SJCRH30 (cell line): Measurements from ENCODE around the gene MAPKAP1. TPM values are rescaled to one million over a fixed set of nuclear protein-coding genes. Genes with fewer than 3 reads are reported as not detected.

ENCODE experiments used
- DNase-seq, 2 experiments: peaks; one replicate each; pipeline ENCODE4 v3.0.0-alpha.2; 2015 to 2020
- H3K27ac ChIP-seq: fragments of 250-450 bp; sonication (Bioruptor Pico); 2 replicates; pipeline ENCODE4 v1.5.1; 2020; ENCODE audit warnings: mild to moderate bottlenecking, moderate library complexity
- H3K27me3 ChIP-seq: fragments of 250-450 bp; sonication (Bioruptor Pico); 2 replicates; pipeline ENCODE4 v1.5.1; 2020; ENCODE audit warnings: mild to moderate bottlenecking, moderate library complexity
- H3K36me3 ChIP-seq: fragments of 250-450 bp; sonication (Bioruptor Pico); 2 replicates; pipeline ENCODE4 v1.5.1; 2020; ENCODE audit warnings: mild to moderate bottlenecking, moderate library complexity
- H3K4me1 ChIP-seq: fragments of 250-450 bp; sonication (Bioruptor Pico); 2 replicates; pipeline ENCODE4 v1.5.1; 2020; ENCODE audit warnings: mild to moderate bottlenecking, moderate library complexity
- H3K4me3 ChIP-seq: fragments of 250-450 bp; sonication (Bioruptor Pico); 2 replicates; pipeline ENCODE4 v1.5.1; 2020; ENCODE audit warnings: mild to moderate bottlenecking, moderate library complexity
- H3K9me3 ChIP-seq: fragments of 250-450 bp; sonication (Bioruptor Pico); replicated peaks from 2 replicates; pipeline ENCODE4 v1.5.1; 2020; ENCODE audit warnings: mild to moderate bottlenecking, moderate library complexity
- total RNA-seq: library from RNA; depleted of rRNA; stranded (reverse); fragments of >200 nt; shearing (Covaris generic); gene quantifications from 2 replicates; pipeline ENCODE4 v1.2.3, GENCODE V29; 2014

Gene MAPKAP1
- total RNA-seq, 1 experiment from 2014 or later = 109 TPM

DNA sequence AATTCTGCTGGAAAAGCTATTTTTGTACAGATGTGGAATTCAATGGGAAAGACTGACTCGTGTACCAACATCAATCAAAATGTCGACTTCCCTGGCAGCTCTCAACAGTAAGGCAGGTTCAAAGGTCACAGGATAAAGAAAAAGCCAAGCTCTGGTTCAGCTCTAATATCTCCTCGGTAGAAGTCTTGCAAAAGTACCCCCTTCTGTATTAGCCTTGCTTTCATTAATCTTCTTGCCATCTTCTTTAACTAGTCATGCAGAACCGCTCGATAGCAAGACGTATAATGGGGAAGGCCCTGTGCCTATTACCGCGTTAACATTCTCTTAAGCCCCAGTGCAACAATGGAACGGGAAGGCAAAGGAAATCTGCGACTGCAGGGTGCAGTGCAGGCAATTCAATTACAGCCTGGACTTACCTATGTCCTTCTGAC is 244.1 kb downstream of the MAPKAP1 start:
- Histone ChIP-seq H3K9me3 (peaks cover 2% of the 10 kb centered on the region; the same call in 1 of the 2 replicates), H3K4me1 (peaks cover 19% of the 10 kb centered on the region; the same call in 1 of the 2 replicates), H3K4me3 (no peak overlapping the region), H3K27ac (no peak overlapping the region), H3K36me3 (0 out of 2 replicates have a peak, but pooled peaks cover 7% of the 10 kb centered on the region), H3K27me3 (no peaks in the 10 kb centered on the region)
- no peak for DNase-seq

DNA sequence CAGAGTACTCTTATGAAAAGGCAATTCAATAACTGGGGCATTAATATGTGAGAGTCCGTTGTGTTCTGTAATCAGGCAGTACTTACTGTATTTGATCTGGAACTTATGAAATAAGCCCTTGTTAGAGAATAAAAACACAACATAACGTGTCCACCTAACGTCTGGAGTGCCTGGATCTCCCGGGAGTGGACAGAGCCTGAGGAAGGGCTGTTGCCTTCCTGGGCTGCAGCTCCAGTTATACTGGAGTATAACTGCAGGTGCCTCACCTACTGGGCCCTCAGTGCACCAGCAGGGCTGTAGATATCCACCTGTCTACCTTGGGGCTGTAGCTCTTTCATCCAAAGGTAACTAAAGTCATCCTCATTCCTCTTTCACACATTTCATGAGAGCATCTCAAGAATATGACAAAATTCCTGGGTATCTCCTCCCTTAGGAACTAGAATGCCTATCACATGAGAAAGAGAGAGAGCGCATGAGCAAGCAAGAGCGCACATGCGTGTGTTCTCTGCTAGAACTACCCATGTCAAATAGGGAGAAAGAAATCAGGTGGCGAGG is 245.3 kb downstream of the MAPKAP1 start:
- peaks cover 10% of the 10 kb centered on the region; the same call in 1 of the 2 replicates for H3K4me1 ChIP-seq
- no peaks in the 10 kb centered on the region for H3K27me3 ChIP-seq
- H3K27ac ChIP-seq = no peak overlapping the region
- DNase-seq = no peak
- H3K4me3 ChIP-seq = no peak overlapping the region
- H3K36me3 ChIP-seq = peaks cover 15% of the 10 kb centered on the region; the same call in 1 of the 2 replicates
- peaks cover 11% of the 10 kb centered on the region; the same call in 1 of the 2 replicates for H3K9me3 ChIP-seq

DNA sequence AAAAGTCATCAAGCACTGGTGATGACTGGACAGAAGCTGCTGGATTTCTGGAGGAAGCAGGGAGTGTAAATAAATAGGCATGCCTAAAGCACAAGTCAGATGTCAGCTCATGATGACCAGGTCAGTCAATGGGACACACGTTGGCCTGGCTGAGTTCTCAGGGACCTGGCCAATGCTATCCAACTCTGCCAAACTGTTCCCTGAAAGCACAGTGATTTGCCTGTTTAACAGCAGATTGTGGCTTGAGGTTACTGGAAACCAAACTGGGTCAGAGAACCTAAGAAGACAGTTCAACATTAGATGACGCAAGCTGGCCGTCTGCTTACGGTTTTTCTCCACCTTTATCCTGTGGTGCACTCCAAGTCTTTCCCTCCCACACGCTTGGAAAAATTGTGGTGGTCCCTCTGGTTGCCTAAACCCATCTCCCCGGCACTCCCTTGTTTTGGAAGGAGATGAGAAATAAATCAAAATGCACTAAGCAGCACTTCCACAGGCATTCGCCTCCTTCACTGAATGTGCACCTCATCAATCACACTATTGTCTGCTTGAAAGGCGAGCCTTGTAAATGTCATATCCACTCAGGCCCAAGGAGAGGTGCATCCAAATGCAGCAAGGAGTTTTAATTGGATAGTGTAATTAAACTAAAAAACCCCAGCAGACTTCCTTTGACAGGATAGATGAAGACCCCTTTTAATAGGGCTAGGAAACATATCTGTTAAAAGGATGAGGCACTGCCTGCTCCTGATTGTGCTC is 245.9 kb downstream of the MAPKAP1 start:
- peaks cover 15% of the 10 kb centered on the region for H3K9me3 ChIP-seq
- H3K4me1 ChIP-seq = peaks cover 3% of the 10 kb centered on the region; the same call in 1 of the 2 replicates
- no peak overlapping the region for H3K4me3 ChIP-seq
- DNase-seq = no peak
- H3K27me3 ChIP-seq = no peaks in the 10 kb centered on the region
- no peak overlapping the region for H3K27ac ChIP-seq
- H3K36me3 ChIP-seq = peaks cover 17% of the 10 kb centered on the region; the same call in 1 of the 2 replicates

DNA sequence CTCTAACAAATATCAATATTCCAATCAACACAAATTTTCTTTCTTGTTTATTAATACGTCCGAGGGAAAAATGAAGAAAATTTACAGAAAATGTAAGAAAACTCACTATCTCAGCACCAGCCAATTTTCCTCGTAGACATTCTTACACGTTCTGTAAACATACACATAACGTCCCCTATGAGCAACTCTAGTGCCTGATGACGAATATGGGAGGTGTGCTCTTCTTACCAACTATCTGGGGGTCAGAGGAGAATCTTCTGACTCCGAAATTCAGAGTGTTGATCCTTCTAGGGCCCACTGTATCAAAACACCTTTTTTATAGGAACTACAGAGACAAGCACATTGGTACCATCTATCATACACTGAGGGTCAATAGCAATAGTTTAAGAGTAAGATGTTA is 246.7 kb downstream of the MAPKAP1 start:
- H3K4me1 ChIP-seq = no peaks in the 10 kb centered on the region

DNA sequence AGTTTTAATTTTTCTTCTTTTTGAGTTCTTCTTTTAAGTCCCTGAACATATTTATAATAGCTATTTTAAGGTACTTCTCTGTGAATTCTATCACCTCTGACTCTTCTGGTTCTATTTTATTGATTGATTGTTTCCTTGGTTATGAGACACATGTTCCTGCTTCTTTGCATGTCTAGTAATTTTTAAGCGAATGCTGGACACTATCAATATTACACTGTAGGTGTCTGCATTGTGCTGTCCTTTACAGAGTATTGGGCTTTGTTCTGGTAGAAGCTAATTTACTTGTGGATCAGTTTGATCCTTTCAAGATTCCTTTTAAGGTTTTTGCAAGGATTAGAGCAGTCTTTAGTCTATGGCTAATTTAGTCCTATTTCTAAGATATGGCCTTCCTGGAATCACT is 249.7 kb downstream of the MAPKAP1 start:
- Histone ChIP-seq H3K36me3 (peaks cover 21% of the 10 kb centered on the region), H3K27ac (no peak overlapping the region), H3K27me3 (no peaks in the 10 kb centered on the region), H3K4me3 (no peak overlapping the region), H3K4me1 (no peaks in the 10 kb centered on the region), H3K9me3 (peaks cover 27% of the 10 kb centered on the region)
- no peak for DNase-seq

More for the DNA sequence above, 246.7 kb downstream of the MAPKAP1 start:
- H3K36me3 ChIP-seq = peaks cover 21% of the 10 kb centered on the region; the same call in 1 of the 2 replicates
- no peak overlapping the region for H3K27ac ChIP-seq
- no peak overlapping the region for H3K4me3 ChIP-seq
- DNase-seq = no peak
- no peaks in the 10 kb centered on the region for H3K27me3 ChIP-seq
- H3K9me3 ChIP-seq = peaks cover 22% of the 10 kb centered on the region

DNA sequence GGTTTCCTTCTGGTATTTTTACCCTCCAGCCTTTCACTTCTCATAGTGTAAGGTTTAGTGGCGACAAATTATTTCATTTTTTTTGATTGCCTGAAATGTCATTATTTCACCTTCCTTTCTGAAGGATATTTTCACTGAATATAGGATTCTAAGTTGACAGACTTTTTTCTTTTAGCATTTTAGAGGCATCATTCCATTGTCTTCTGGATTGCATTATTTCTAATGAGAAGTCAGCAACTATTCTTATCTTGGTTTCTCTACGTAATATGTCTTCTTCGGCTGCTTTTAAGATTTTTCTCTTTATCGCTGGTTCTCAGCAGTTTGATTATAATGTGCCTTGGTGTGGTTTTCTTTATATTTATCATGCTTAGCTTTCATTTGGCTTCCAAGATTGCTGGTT is 251.1 kb downstream of the MAPKAP1 start:
- Histone ChIP-seq H3K4me1 (no peaks in the 10 kb centered on the region), H3K27ac (no peak overlapping the region), H3K27me3 (no peaks in the 10 kb centered on the region), H3K9me3 (peaks cover 27% of the 10 kb centered on the region), H3K4me3 (no peak overlapping the region), H3K36me3 (peaks cover 18% of the 10 kb centered on the region)
- no peak for DNase-seq

DNA sequence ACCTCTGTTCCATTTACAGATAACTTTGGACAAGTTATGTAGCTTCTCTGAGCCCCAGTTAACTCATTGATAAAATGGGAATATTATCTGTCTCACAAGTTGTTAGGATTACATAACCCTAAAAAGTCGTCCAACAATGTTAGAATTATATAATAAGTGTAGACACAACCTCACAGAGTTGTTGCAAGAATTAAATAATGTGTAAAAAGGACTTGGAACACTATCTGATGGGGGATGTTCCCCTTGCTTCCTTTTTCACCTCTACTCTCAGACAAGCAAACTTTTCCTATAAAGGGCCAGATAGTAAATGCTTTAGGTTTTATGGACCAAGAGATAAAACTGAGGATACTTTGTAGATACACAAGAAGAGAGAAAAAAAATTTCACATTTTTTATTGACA is 251.9 kb downstream of the MAPKAP1 start:
- no peak overlapping the region for H3K4me3 ChIP-seq
- DNase-seq = no peak
- no peak overlapping the region for H3K27ac ChIP-seq
- H3K9me3 ChIP-seq = peaks cover 27% of the 10 kb centered on the region
- no peaks in the 10 kb centered on the region for H3K4me1 ChIP-seq
- no peaks in the 10 kb centered on the region for H3K27me3 ChIP-seq
- H3K36me3 ChIP-seq = peaks cover 18% of the 10 kb centered on the region

DNA sequence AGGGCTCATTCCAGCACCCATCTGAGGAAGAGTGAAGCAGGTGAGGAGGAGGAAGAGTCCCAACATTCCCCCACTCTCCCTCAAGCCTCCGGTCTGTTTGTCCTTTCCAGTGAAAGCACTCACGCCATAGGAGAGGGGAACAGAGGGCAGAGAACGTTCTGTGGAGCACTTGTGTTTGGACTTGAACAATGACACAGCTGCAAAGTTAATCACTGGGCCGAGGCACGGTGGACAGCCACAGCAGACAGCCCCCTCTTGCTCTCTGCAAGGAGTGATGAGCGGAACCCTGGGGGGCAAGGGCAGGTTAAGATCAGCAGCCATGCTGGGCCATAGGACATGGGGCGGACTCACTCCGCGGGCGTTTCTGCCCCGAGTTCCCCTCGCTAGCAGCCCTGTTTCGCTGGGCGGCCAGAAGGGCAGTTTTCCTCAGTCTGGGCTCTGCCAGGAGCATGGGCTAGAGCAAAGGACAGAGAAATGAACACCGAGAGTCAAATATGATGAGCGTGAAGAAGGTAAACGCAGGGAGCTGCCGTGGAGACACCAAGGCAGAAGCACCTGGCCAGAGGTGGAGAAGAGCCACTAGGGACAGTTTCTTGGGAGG is 259.7 kb downstream of the MAPKAP1 start:
- no peaks in the 10 kb centered on the region for H3K9me3 ChIP-seq
- H3K27ac ChIP-seq = peak overlapping the region; percentile 89
- peaks cover 25% of the 10 kb centered on the region for H3K4me1 ChIP-seq
- no peaks in the 10 kb centered on the region; the same call in 1 of the 2 replicates for H3K36me3 ChIP-seq
- H3K4me3 ChIP-seq = peak overlapping the region; percentile 33
- DNase-seq = peak in 1 of 2 experiments; percentile 69
- no peaks in the 10 kb centered on the region for H3K27me3 ChIP-seq

DNA sequence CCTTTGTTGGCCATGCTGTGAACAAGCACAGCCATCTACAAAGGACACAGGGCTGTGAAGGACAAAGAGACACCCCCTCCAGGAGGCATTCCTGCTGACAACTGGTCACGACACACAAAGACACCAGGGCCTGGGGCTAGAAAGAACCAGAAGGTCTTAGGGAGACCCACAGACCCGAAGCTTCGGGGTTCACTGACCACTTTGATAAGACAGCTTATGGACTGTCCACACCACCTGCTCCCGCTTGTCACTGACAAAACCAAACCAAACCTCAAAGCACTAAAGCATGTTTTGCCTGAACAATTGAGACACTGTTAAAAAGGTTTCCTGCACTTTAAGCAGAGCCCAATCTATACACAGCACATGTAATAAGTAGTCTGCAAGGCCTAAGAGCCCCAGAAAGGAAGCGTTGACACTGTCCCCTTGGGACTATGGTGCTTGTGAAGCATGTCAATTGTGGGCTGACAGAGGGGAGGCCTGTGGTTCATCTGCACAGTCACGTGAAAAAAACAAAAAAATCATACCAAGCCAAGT is 260.4 kb downstream of the MAPKAP1 start:
- Histone ChIP-seq H3K27ac (peak overlapping the region; percentile 89), H3K36me3 (no peaks in the 10 kb centered on the region), H3K4me1 (peaks cover 25% of the 10 kb centered on the region), H3K9me3 (no peaks in the 10 kb centered on the region), H3K4me3 (peak overlapping the region; percentile 33), H3K27me3 (no peaks in the 10 kb centered on the region)
- DNase-seq = peak; percentile 93 to 98

DNA sequence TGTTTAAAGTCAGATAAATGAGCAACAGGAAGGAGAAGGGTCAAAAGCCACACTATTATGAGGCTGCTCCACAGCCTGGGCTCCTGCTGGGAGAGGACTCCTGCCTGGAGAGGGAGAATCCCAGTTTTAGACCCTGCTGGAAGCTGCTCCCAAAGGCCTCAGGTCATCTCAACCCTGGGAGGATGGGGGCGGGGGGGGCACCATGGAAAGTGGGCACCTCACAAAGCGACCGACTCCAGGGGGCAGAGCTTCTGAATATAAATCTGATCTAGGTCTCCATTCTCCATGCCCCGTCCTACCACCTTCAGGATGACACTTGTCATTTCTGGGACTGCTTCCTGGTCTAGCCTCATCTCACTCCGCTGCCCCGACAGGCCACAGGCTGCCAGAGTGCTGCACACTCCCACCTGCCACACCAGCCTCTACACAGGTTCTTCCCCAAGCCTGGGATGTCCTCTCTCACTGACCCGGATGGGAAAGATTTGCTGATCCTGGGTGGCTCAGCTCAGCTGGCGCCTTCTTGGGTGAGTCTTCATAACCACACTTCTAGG is 262.0 kb downstream of the MAPKAP1 start:
- Histone ChIP-seq H3K4me3 (no peak overlapping the region), H3K9me3 (no peaks in the 10 kb centered on the region), H3K4me1 (peaks cover 25% of the 10 kb centered on the region), H3K27ac (no peak overlapping the region), H3K36me3 (no peaks in the 10 kb centered on the region; the same call in 1 of the 2 replicates), H3K27me3 (no peaks in the 10 kb centered on the region)
- DNase-seq = no peak

DNA sequence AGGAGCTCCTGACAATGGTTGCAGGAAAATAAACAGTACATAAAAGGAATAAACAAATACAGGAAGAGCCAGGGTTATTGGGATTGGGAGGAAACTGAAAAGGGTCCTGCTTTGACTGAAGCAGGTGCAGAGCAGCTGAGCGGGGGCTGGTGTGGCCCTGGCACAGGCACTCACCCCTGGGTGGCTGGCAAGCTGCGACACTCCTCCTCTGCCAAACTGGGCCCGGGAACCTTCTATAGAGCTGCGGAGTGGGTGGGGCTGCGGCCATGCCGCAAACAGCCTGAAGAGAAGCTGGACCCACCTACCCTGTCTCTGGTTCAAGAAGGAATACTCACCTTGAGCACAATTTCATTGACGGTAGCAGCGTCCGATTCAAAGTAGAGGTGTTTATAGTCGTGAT is 262.8 kb downstream of the MAPKAP1 start:
- H3K27ac ChIP-seq = no peak overlapping the region
- H3K4me1 ChIP-seq = peaks cover 25% of the 10 kb centered on the region
- H3K27me3 ChIP-seq = no peaks in the 10 kb centered on the region
- H3K4me3 ChIP-seq = no peak overlapping the region
- no peaks in the 10 kb centered on the region; the same call in 1 of the 2 replicates for H3K36me3 ChIP-seq
- H3K9me3 ChIP-seq = no peaks in the 10 kb centered on the region
- DNase-seq = no peak

DNA sequence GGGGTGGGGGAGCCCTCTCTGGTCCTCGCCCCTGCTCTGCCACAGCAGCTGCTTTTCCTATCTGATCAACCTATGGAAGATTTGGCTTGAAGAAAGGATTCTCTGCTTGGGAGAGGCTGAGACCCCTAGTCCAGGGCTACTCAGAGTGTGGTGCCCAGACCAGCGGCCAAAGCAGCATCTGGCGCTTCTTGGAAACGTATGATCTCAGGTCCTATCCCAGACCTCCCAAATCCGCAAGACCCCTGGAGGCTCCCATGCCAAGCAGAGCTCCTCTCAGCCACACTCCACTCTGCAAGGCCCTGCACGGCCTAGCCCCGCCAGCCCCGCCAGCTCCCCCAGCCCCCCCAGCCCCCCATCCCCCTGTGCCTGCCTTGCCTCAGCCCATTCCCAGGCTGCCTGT is 263.6 kb downstream of the MAPKAP1 start:
- no peaks in the 10 kb centered on the region; the same call in 1 of the 2 replicates for H3K36me3 ChIP-seq
- H3K27ac ChIP-seq = no peak overlapping the region
- H3K27me3 ChIP-seq = no peaks in the 10 kb centered on the region
- H3K4me1 ChIP-seq = peaks cover 23% of the 10 kb centered on the region
- H3K9me3 ChIP-seq = no peaks in the 10 kb centered on the region
- DNase-seq = no peak
- H3K4me3 ChIP-seq = no peak overlapping the region

DNA sequence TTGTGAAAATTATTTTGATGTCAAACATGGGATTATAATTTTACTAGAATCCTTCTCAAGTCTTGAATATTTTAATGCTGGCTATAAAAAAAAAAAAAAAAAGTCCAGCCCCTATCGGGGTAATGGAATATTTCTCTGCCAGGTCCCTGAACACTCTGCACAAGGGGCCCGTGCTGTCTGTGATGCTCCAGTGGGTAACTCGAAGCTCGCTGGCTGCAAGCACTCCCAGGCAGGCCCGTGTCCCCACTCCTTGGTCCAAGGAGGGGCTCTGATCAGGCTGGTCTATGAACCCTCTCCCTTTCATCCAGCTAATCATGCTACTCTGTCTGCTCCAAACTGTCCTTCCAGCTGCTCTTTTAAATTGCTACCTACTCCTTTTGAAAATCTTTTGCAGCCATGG is 264.6 kb downstream of the MAPKAP1 start:
- Histone ChIP-seq H3K27me3 (no peaks in the 10 kb centered on the region), H3K4me3 (no peak overlapping the region), H3K9me3 (no peaks in the 10 kb centered on the region), H3K36me3 (no peaks in the 10 kb centered on the region; the same call in 1 of the 2 replicates), H3K4me1 (peaks cover 14% of the 10 kb centered on the region), H3K27ac (no peak overlapping the region)
- DNase-seq = no peak

DNA sequence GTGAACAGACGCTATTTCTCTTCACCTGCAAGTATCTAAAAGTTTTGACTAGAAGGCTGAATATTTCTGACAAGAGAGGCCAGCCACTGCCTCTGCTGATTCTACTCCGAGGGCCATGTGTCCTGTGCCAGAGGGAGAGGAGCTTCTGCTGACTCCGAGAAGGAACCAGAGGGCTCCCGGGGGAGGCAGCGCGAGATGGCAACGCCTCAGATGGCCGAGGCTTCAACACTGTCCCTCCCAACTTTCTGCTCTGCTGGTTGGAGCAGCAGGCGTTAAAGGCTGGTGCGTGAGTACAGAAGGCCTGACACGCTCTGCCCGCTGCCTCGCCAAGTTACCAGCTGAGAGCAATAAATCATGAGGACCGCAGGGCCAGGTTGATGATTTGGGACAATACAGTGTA is 266.6 kb downstream of the MAPKAP1 start:
- no peaks in the 10 kb centered on the region for H3K27me3 ChIP-seq
- DNase-seq = no peak
- no peaks in the 10 kb centered on the region for H3K9me3 ChIP-seq
- no peak overlapping the region for H3K4me3 ChIP-seq
- H3K4me1 ChIP-seq = no peaks in the 10 kb centered on the region
- no peak overlapping the region for H3K27ac ChIP-seq
- H3K36me3 ChIP-seq = no peaks in the 10 kb centered on the region; the same call in 1 of the 2 replicates
